Activated B cell treated with CpG ODN at 0.5 μM for 24 hours (primary cell): ENCODE measurements around the gene COA1. TPM values are rescaled to one million over a fixed set of nuclear protein-coding genes. Genes with fewer than 3 reads are reported as not detected.

Experiments used
- ATAC-seq: fragments of 200-7000 bp; cut with Tn5 transposase; one replicate; pipeline ENCODE4 v1.10.0; 2021; ENCODE audit warnings: low read depth, mild to moderate bottlenecking, moderate library complexity
- CTCF ChIA-PET: fragments of 350-600 bp; sonication (Branson Sonifier 250); formaldehyde crosslinking; loops from one replicate; lab custom pipeline; 2021; ENCODE audit warnings: antibody characterized with exemption; lab: Charles Lee
- POLR2A ChIA-PET: fragments of 350-600 bp; sonication (Branson Sonifier 250); formaldehyde crosslinking; loops from one replicate; lab custom pipeline; 2021; ENCODE audit warnings: antibody characterized with exemption; lab: Charles Lee
- DNase-seq: peaks from one replicate; pipeline ENCODE4 v3.0.0; 2022
- H3K27ac Mint-ChIP-seq: one replicate; pipeline ENCODE4 v1.8.0; 2020; ENCODE audit warnings: mixed read lengths
- H3K27me3 Mint-ChIP-seq: one replicate; pipeline ENCODE4 v1.8.0; 2021; ENCODE audit warnings: mixed read lengths
- H3K36me3 Mint-ChIP-seq: one replicate; pipeline ENCODE4 v1.8.0; 2021; ENCODE audit warnings: low read depth, mixed read lengths
- H3K4me1 Mint-ChIP-seq: one replicate; pipeline ENCODE4 v1.8.0; 2021; ENCODE audit warnings: mixed read lengths
- H3K4me3 Mint-ChIP-seq: one replicate; pipeline ENCODE4 v1.8.0; 2020; ENCODE audit warnings: mild to moderate bottlenecking, mixed read lengths
- H3K9me3 Mint-ChIP-seq: one replicate; pipeline ENCODE4 v1.8.0; 2020; ENCODE audit warnings: mixed read lengths
- CTCF ChIP-seq: fragments of 200-600 bp; IDR thresholded peaks from one replicate; pipeline ENCODE4 v1.8.0; 2022; ENCODE audit warnings: antibody characterized with exemption, mild to moderate bottlenecking
- intact Hi-C: fragments of 100-400 bp; cut with micrococcal nuclease; formaldehyde crosslinking; loops from one replicate; pipeline ENCODE4 v1.15.1; 2024
- total RNA-seq: library from RNA; stranded (reverse); gene quantifications from 2 replicates; pipeline ENCODE4 v1.2.3, GENCODE V29; 2022

The COA1 gene
- total RNA-seq, 1 donor from 2014 or later, result 56.9 TPM

- no peaks in the 10 kb centered on the region for H3K27me3 Mint-ChIP-seq
- peaks cover 76% of the 10 kb centered on the region for H3K4me1 Mint-ChIP-seq
- ChIA-PET CTCF (interaction anchor here (2.8 to 5.3 kb wide), 2 partner anchors 57 to 60 kb away, joined by 13 to 36 read pairs; partner anchors contain the start of gene STK17A), POLR2A (interaction anchor here (1.0 to 3.7 kb wide), 5 partner anchors 9 to 57 kb away, joined by 3 to 22 read pairs (median 4); partner anchors contain the start of gene STK17A)
- peaks cover 83% of the 10 kb centered on the region for H3K36me3 Mint-ChIP-seq
- intact Hi-C loops, result no loop called here
- ATAC-seq (no peak), DNase-seq (no peak)
- H3K27ac Mint-ChIP-seq, result peak overlapping the region; percentile 65
- H3K4me3 Mint-ChIP-seq, result no peak overlapping the region
- TF ChIP-seq CTCF, result no peak
- H3K9me3 Mint-ChIP-seq, result no peaks in the 10 kb centered on the region
Measured at GRCh38 chr7:43639858-43640491, 89.3 kb downstream of the COA1 start.

- Mint-ChIP-seq H3K4me1 (peaks cover 71% of the 10 kb centered on the region), H3K4me3 (no peak overlapping the region), H3K36me3 (peaks cover 84% of the 10 kb centered on the region), H3K27me3 (no peaks in the 10 kb centered on the region), H3K27ac (peak overlapping the region; percentile 70), H3K9me3 (no peaks in the 10 kb centered on the region)
- CTCF ChIA-PET, result interaction anchor here (1.5 to 5.3 kb wide), 3 partner anchors 55 to 63 kb away, joined by 6 to 36 read pairs (median 7); partner anchors contain the start of gene STK17A
- ATAC-seq (no peak), DNase-seq (no peak)
- TF ChIP-seq CTCF, result no peak
- intact Hi-C loops, result no loop called here
- POLR2A ChIA-PET, result interaction anchor here (0.6 to 3.7 kb wide), 4 partner anchors 11 to 65 kb away, joined by 3 to 22 read pairs (median 11); partner anchors contain the start of gene STK17A
Measured at GRCh38 chr7:43637114-43637806, 92.1 kb downstream of the COA1 start.

- Mint-ChIP-seq H3K9me3 (no peaks in the 10 kb centered on the region), H3K27ac (no peak overlapping the region), H3K36me3 (peaks cover 87% of the 10 kb centered on the region), H3K4me1 (peaks cover 73% of the 10 kb centered on the region), H3K27me3 (no peaks in the 10 kb centered on the region), H3K4me3 (no peak overlapping the region)
- TF ChIP-seq CTCF, result no peak
- intact Hi-C loops, result no loop called here
- POLR2A ChIA-PET, result no interaction called here
- ATAC-seq, result no peak
- CTCF ChIA-PET, result interaction anchor here (1.5 to 1.8 kb wide), 2 partner anchors 53 to 64 kb away, joined by 6 to 7 read pairs; partner anchors contain the start of gene STK17A
- no peak for DNase-seq
Measured at GRCh38 chr7:43636093-43636492, 93.2 kb downstream of the COA1 start.

- ATAC-seq (no peak), DNase-seq (no peak)
- H3K4me3 Mint-ChIP-seq, result no peak overlapping the region
- H3K27me3 Mint-ChIP-seq, result no peaks in the 10 kb centered on the region
- peak overlapping the region; percentile 9 for H3K27ac Mint-ChIP-seq
- no peak for TF ChIP-seq CTCF
- H3K9me3 Mint-ChIP-seq, result no peaks in the 10 kb centered on the region
- ChIA-PET CTCF (interaction anchor here (3.2 kb wide), 1 partner anchor 52 kb away, joined by 15 read pairs; the partner anchor contains the start of gene STK17A), POLR2A (interaction anchor here (0.9 to 1.3 kb wide), 3 partner anchors 11 to 52 kb away, joined by 3 to 9 read pairs (median 4); partner anchors contain the start of gene STK17A)
- H3K4me1 Mint-ChIP-seq, result peaks cover 74% of the 10 kb centered on the region
- peaks cover 83% of the 10 kb centered on the region for H3K36me3 Mint-ChIP-seq
- intact Hi-C loops, result loop anchor here (1.0 kb wide), 1 partner anchor 11 kb away; no protein-coding TSS in a partner anchor
Measured at GRCh38 chr7:43634384-43634783, 94.9 kb downstream of the COA1 start.
